Liver (tissue), 3 donors: ENCODE measurements around the gene SGF29.

ENCODE experiments used
- GABPA ChIP-seq, 2 donors: IDR thresholded peaks in 1 of 2; conservative IDR thresholded peaks in 1 of 2; 2 replicates each; pipeline ENCODE4 v1.6.1; 2016; ENCODE audit warnings: antibody characterized with exemption in 2 of 2, mild to moderate bottlenecking in 1 of 2, moderate library complexity in 1 of 2
- TF ChIP-seq, protein P1 (sequence below): fragments of 150-350 bp; IDR thresholded peaks from 2 replicates; pipeline ENCODE4 v1.5.1; 2017; ENCODE audit warnings: improper control_type of control experiment, low read depth, low read length; ENCODE audit not compliant: missing input control
- donor health status: healthy.
- donor health status: healthy.

GRCh38 chr16:28555561-28555960 lies 1.8 kb downstream of the SGF29 start:
- no peak for TF ChIP-seq GABPA (IDR thresholded peaks at IDR 0.05 in 1 of 2, conservative IDR thresholded peaks at IDR 0.05 in 1 of 2)
- TF ChIP-seq, protein P1, sequence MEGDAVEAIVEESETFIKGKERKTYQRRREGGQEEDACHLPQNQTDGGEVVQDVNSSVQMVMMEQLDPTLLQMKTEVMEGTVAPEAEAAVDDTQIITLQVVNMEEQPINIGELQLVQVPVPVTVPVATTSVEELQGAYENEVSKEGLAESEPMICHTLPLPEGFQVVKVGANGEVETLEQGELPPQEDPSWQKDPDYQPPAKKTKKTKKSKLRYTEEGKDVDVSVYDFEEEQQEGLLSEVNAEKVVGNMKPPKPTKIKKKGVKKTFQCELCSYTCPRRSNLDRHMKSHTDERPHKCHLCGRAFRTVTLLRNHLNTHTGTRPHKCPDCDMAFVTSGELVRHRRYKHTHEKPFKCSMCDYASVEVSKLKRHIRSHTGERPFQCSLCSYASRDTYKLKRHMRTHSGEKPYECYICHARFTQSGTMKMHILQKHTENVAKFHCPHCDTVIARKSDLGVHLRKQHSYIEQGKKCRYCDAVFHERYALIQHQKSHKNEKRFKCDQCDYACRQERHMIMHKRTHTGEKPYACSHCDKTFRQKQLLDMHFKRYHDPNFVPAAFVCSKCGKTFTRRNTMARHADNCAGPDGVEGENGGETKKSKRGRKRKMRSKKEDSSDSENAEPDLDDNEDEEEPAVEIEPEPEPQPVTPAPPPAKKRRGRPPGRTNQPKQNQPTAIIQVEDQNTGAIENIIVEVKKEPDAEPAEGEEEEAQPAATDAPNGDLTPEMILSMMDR, result no peak
